ENCODE data around the gene FAM81A. TPM values are rescaled to one million over a fixed set of nuclear protein-coding genes. Genes with fewer than 3 reads are reported as not detected.

FAM81A gene
- total and polyA plus RNA-seq, 2 donors (not counting 1 experiment from before 2014, with no cell fraction given) = 0.24 to 0.33 TPM

GRCh38 chr15:59491062-59491461 lies 53.1 kb downstream of the FAM81A start:
- no peak overlapping the region for H3K9ac ChIP-seq (ENCODE audit: insufficient read depth, low read length)
- no peak for DNase-seq (ENCODE audit: low read depth in 2 of 2)
- no peaks in the 10 kb centered on the region for H3K27me3 ChIP-seq (ENCODE audit: control insufficient read depth, insufficient read depth, low read length)
- no peaks in the 10 kb centered on the region for H3K36me3 ChIP-seq (ENCODE audit: control insufficient read depth, insufficient read depth, low read length)
- H3K27ac ChIP-seq (ENCODE audit: insufficient read depth, low read length) = no peak overlapping the region
- H3K79me2 ChIP-seq (ENCODE audit: control insufficient read depth, insufficient read depth, low read length) = no peaks in the 10 kb centered on the region
- H3K4me1 ChIP-seq (ENCODE audit: control insufficient read depth, extremely low read depth, insufficient read depth, low read length) = no peaks in the 10 kb centered on the region
- TF ChIP-seq EZH2 (IDR thresholded peaks at IDR 0.05; ENCODE audit: low read length, missing control alignments) (no peak), CTCF (conservative IDR thresholded peaks at IDR 0.05 in 1 of 2, IDR thresholded peaks at IDR 0.05 in 1 of 2; ENCODE audit: low read depth in 1 of 2, low read length in 2 of 2) (no peak)
- H4K20me1 ChIP-seq (ENCODE audit: control insufficient read depth, extremely low read depth, insufficient read depth, low read length) = no peaks in the 10 kb centered on the region
- no peak overlapping the region for H3K4me2 ChIP-seq (ENCODE audit: extremely low read depth, insufficient read depth, low read length)
- no peak overlapping the region for H2AFZ ChIP-seq (ENCODE audit: low read length)
- H3K4me3 ChIP-seq (replicated peaks in 1 of 4; ENCODE audit: control extremely low read depth in 1 of 4, insufficient read depth in 1 of 4, low read depth in 3 of 4, low read length in 4 of 4) = no peak overlapping the region
- no peaks in the 10 kb centered on the region for H3K9me3 ChIP-seq (ENCODE audit: control insufficient read depth, insufficient read depth, low read depth, low read length)

- no peaks in the 10 kb centered on the region for H3K36me3 ChIP-seq (ENCODE audit: control insufficient read depth, insufficient read depth, low read length)
- H3K27ac ChIP-seq (ENCODE audit: insufficient read depth, low read length) = no peak overlapping the region
- H3K4me3 ChIP-seq (replicated peaks in 1 of 4; ENCODE audit: control extremely low read depth in 1 of 4, insufficient read depth in 1 of 4, low read depth in 3 of 4, low read length in 4 of 4) = no peak overlapping the region
- no peaks in the 10 kb centered on the region for H3K79me2 ChIP-seq (ENCODE audit: control insufficient read depth, insufficient read depth, low read length)
- TF ChIP-seq CTCF (conservative IDR thresholded peaks at IDR 0.05 in 1 of 2, IDR thresholded peaks at IDR 0.05 in 1 of 2; ENCODE audit: low read depth in 1 of 2, low read length in 2 of 2) (peak; percentile 78 to 82), EZH2 (IDR thresholded peaks at IDR 0.05; ENCODE audit: low read length, missing control alignments) (no peak)
- peak overlapping the region; percentile 62 for H2AFZ ChIP-seq (ENCODE audit: low read length)
- DNase-seq (ENCODE audit: low read depth in 2 of 2) = peak; percentile 54 to 71
- no peak overlapping the region for H3K9ac ChIP-seq (ENCODE audit: insufficient read depth, low read length)
- no peaks in the 10 kb centered on the region for H4K20me1 ChIP-seq (ENCODE audit: control insufficient read depth, extremely low read depth, insufficient read depth, low read length)
- no peaks in the 10 kb centered on the region for H3K27me3 ChIP-seq (ENCODE audit: control insufficient read depth, insufficient read depth, low read length)
- no peak overlapping the region for H3K4me2 ChIP-seq (ENCODE audit: extremely low read depth, insufficient read depth, low read length)
- no peaks in the 10 kb centered on the region for H3K4me1 ChIP-seq (ENCODE audit: control insufficient read depth, extremely low read depth, insufficient read depth, low read length)
- H3K9me3 ChIP-seq (ENCODE audit: control insufficient read depth, insufficient read depth, low read depth, low read length) = no peaks in the 10 kb centered on the region
Measured at GRCh38 chr15:59492389-59493377, 54.7 kb downstream of the FAM81A start.

GRCh38 chr15:59501597-59501996 lies 63.6 kb downstream of the FAM81A start:
- Histone ChIP-seq H3K9me3 (ENCODE audit: control insufficient read depth, insufficient read depth, low read depth, low read length) (no peaks in the 10 kb centered on the region), H3K9ac (ENCODE audit: insufficient read depth, low read length) (no peak overlapping the region), H3K27me3 (ENCODE audit: control insufficient read depth, insufficient read depth, low read length) (no peaks in the 10 kb centered on the region), H3K79me2 (ENCODE audit: control insufficient read depth, insufficient read depth, low read length) (no peaks in the 10 kb centered on the region), H3K27ac (ENCODE audit: insufficient read depth, low read length) (no peak overlapping the region), H2AFZ (ENCODE audit: low read length) (no peak overlapping the region), H4K20me1 (ENCODE audit: control insufficient read depth, extremely low read depth, insufficient read depth, low read length) (no peaks in the 10 kb centered on the region), H3K4me1 (ENCODE audit: control insufficient read depth, extremely low read depth, insufficient read depth, low read length) (no peaks in the 10 kb centered on the region), H3K4me3 (replicated peaks in 1 of 4; ENCODE audit: control extremely low read depth in 1 of 4, insufficient read depth in 1 of 4, low read depth in 3 of 4, low read length in 4 of 4) (no peak overlapping the region), H3K4me2 (ENCODE audit: extremely low read depth, insufficient read depth, low read length) (no peak overlapping the region), H3K36me3 (ENCODE audit: control insufficient read depth, insufficient read depth, low read length) (no peaks in the 10 kb centered on the region)
- no peak for TF ChIP-seq EZH2 (IDR thresholded peaks at IDR 0.05; ENCODE audit: low read length, missing control alignments)
- TF ChIP-seq CTCF (conservative IDR thresholded peaks at IDR 0.05 in 1 of 2, IDR thresholded peaks at IDR 0.05 in 1 of 2; ENCODE audit: low read depth in 1 of 2, low read length in 2 of 2) = peak; percentile 58 to 67
- DNase-seq (ENCODE audit: low read depth in 2 of 2) = peak; percentile 51 to 55
